NCI-H1930 (cell line): ENCODE measurements around the gene LANCL2.
"Not testable (repeated sequence)": the region's sequence is repeated elsewhere in the genome, so short reads cannot be mapped to it uniquely, and the experiment has no call there.

Experiments used
- DNase-seq, 2 experiments: peaks; one replicate each; lab custom pipeline; 2025; lab: John Stamatoyannopoulos, UW

Gene LANCL2

GRCh38 chr7:55362927-55363326, 2.2 kb upstream of the LANCL2 start:
- no peak for DNase-seq

DNA sequence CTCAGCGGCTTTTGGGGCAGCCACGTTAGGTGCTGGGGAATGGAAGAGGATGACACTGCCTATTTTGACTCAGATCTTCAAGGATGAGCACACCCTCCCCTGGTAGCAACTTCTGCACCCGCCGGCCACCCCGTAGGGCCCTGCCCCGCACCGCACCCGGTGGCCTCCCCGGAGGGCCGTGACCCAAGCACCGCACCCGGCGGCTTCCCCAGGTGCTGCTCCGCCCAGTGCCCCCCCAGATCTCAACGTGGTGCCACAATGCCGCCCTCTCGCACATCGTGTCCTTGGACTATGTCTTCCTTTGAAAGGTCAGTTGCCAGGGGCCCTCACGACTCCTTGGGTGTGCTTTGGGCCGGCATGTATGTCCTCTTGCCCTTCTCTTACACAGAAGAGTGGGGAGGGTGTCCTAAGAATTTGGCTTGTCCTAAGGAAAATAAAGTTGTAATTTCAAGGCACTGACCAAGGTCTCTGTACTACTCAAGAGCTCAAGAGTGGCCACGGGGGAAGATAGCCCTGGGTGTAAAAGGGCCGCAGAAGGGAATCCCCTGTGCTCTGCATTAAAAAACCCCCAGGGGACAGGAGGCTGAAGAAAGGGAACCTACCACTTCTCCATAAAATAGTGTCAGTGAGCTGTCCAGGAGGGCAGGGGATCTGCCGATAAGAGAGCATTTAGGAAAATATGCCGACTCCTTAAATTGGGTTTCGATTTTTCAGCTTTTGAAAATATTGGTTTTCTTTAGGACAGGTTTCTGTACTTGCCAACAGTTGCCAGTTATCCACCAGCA, 1.6 kb upstream of the LANCL2 start:
- no peak for DNase-seq

DNA sequence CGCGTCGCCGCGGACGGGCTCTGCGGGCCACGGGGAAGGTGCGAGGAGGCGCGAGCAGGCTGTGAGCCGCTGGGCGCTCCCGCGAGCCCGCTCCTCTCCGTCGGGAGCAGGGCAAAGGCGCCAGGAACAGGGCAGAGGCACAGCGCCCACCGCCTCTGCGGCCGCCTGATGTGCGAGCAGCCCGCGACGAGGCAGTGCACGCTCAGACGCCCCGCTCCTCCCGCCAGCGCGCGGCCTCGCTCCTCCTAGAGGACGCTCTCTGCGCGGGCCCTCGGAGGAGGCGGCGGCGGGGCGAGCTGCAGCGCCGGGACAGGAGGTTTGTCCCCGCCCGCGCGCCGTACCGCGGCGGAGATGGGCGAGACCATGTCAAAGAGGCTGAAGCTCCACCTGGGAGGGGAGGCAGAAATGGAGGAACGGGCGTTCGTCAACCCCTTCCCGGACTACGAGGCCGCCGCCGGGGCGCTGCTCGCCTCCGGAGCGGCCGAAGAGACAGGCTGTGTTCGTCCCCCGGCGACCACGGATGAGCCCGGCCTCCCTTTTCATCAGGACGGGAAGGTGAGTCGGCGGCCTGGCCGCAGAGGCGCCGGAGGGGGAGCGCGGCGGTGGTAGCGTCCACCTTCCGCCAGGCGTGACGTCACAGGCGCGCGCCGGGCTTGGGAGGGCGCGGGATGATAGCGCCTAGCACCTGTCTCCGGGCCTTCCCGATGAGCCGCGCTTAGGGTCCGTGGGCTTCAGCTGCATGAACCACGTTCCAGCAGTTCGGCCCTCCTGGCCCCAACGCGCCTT, 731 bp downstream of the LANCL2 start:
- DNase-seq, result peak; percentile 95 to 98

DNA sequence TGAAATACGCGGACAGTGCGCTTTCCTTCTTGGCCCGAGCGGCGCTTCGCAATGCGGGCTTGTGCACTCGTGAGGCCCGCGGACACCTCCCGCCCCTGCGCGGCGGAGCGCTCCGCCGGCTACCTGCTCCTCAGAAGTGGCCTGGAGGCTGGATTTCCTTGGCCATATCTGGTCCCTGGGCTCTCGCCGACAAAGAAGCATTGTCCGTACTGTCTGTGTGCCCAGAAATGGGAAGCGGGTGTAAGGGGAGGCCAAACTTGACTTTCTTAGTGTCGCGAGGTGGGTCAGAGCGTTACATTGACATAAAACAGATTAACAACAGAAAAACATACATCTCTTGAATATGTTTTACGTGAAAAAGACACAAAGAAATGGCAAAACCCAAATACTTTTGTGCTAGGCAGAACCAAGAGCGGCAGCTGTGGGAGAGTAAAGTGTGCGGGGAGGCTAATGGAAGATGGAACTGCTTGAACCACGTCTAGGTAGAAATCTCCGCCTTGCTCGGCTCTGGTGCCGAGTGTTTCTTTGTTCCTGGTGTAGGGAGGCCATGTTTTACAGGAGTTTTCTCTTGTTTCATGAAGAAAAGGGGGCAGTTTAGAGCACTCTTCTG, 1.4 kb downstream of the LANCL2 start:
- DNase-seq, result peak in 1 of 2 experiments; percentile 7

DNA sequence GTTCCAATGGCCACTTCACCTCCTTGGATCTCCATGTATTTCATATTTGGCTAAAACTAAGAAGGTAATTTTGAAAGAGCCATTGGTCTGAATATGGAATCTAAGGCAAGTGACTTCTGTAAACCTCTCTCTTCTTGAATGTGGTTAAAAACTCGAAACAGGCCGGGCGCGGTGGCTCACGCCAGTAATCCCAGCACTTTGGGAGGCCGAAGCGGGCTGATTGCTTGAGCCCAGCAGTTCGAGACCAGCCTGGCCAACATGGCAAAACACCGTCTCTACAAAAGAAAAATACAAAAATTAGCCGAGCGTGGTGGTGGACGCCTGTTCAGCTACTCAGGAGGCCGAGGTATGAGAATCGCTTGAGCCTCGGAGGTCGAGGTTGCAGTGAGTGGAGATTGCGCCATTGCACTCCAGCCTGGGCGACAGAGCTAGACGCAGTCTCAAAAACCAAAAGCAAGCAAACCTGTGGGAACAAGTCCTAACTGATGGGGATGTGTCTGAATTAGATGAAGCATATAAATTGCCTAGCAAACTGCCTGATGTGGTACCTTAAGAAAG, 2.2 kb downstream of the LANCL2 start:
- DNase-seq, result no peak

DNA sequence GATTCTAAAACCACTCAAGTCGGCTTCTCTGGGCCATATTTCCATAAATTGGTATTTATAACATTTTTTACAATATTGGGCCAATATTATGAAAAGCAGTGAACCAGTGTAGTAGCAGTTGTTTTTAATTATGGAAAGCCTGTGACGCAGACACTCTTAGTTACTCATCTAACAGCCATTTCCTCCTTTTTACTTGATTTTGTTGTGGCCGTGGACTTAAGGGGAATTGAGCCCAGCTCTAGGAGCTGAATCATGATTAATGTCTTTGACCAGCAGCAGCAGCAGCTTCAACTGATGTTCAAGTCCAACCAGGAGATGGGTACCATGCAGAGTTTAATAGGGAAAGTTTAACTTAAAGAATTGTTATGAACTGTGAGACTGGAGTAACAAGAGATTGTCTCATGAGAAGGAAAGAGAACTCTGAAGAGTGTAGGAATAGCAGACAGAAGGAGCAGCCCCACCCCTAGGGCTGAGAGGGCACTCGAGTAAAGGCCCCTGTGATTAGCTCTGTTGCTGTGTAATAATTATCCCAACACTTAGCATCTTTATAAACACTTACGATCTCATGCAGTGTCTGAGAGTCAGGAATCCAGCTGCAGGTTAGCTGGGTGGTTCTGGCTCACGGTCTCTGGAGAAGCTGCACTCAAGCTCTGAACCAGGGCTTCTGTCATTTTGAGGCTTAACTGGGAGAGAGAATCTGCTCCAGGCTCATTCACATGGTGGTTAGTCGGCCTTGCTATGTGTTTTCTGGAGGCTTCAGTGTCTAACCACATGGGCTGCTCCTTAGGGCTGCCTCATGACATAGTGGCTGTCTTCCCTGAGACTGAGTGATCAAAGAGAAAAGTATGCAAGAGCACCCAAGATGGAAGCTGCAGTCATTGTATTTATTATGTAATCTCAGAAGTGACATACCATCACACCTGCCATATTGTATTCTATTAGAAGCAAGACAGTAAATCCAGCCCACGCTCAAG, 4.6 kb downstream of the LANCL2 start:
- DNase-seq, result no peak

DNA sequence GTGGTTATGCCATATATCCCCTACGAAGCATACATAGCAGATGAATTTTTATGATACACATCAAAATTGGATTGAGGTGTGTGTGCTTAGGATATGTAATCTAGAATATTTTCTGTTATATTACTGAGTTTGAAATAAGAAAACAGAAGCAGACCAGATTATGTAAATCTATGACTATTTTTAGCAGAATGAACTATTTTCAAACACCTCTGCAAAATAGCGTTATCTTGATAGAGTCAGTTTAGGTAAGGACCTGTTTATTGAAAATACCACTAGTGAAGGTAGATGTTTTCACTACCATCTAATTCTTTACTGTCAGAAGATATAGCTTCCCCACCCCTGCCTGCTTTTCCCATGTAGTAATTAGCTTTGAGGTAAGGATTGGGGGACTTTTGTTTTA, 9.1 kb downstream of the LANCL2 start:
- no peak for DNase-seq

DNA sequence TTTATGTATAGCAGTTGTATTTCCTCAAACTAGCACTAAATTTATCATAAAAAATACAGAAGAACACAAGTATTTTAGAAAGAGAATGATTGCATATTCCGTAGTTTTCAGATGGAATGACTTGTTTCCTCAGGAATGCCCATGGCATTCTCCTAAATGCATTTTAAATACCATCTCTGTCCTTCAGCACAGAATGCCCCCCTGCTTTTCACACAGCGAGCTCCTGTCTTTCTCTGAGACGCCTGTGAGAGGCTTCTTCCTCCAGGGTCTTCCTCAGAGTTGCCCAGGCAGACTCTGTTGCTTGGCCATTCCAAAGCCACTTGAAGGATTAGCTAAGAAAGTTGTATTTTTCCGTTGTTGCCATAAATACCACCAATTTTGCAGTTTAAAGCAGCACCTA, 10.1 kb downstream of the LANCL2 start:
- no peak for DNase-seq

DNA sequence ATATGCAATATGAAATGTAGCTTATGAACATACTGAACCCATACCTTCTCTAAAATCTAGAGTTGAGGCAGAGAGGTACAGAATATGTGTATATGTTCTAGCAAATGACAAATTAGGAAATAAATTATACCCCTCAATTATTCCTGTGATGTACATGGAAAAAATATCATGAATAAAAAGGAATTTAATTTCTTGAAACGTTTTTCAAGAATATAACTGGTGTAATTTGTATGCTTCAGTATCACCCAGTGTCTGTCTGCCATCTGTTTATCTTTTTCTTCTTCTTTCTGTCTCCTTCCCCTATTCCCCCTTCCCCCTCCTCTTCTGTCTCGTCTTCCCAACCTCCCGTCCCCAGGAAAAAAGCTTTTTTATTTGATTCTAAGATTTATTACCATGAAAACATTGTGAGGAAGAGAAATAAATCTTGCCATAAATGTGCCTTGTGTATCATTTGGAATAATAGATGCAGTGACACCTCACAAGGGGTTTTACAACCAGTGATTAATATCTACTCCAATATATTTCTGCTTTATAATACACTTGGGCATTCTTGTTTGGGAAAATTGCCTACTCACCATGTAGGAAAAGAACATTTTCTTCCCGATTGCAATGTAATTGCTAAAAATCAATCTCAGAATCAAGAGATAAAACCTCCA, 12.2 kb downstream of the LANCL2 start:
- DNase-seq, result no peak

- no peak for DNase-seq
Measured at GRCh38 chr7:55379285-55379684, 14.1 kb downstream of the LANCL2 start.

GRCh38 chr7:55381189-55381588, 16.1 kb downstream of the LANCL2 start:
- no peak for DNase-seq

GRCh38 chr7:55381696-55382095, 16.6 kb downstream of the LANCL2 start:
- no peak for DNase-seq

DNA sequence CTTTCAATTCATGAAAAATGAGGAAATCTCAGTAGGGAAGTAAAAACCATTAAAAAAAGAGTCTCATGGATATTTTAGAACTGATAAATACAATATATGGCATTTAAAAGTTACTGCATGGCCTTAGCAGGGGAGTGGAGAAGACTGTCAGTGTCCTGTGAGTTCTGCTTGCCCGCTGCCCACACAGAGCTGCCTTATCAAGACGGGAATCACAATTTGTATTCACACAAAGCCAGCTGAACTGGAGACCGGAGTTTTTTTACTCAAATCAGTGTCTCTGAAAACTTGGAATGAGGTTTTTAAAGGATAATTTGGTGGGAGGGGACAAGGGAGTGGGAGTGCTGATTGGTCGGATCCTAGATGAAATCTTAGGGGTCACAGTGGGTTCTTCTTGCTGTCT, 17.1 kb downstream of the LANCL2 start:
- no peak for DNase-seq

GRCh38 chr7:55386541-55386940, 21.4 kb downstream of the LANCL2 start:
- DNase-seq, result no peak

DNA sequence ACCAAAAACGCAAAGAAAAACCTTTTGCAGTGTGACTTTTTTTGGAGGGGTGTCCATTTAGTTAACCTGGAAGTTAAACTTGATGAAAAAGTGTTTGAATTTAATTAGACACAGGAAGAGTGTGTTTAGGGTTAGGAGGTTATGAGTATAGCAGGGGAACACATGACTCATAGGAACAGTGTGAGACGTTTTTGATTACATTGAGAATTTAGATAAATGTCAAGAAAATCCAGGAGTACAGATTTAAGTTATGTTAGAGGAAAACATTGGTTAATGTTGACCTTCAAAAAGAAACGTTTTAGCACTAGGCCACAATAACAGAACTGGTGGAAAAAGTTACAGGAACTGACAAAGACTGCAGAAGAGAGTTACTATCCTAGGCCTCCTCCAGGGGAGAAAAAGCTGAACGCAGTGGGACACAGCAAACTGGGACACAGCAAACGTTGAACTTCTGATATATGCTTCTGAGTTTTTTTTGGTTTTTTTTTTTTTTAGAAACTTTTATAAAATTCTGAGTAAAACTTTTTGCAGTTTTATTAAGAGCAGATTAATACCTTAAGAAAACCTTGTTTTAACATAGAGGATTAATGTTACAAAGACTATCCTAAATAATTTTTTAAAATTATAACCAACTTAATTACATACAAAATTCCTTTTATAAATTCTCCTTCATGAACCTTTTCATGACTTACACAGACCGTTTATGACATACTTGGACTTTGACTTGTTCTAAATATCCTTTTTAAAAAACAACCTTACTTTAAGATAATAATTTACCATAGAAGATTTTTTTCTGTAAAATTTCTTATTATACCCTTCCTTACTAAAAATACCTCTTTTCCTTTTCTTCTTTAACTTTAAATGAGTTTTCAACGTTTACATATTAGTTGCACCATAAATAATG, 22.2 kb downstream of the LANCL2 start:
- DNase-seq, result no peak

GRCh38 chr7:55396233-55396785, 31.2 kb downstream of the LANCL2 start:
- DNase-seq, result no peak

DNA sequence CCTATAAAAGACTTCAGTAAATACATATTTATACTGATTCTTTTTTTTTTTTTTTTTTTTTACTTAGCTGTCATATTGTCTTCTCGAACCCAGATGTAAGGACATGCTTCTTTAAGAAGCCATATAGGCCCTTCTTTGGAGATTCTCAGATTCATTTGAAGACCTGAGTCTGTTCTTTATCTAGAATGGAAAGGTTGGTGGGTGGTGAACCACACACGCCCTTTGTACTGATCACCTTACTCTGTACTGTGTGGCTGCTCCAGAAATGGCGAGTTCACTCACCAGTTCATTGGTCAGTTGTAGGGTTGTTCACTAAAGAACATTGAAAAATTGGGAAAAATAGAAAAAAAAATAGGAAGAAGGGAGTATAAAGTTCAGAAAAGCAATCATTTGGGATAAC, 32.5 kb downstream of the LANCL2 start:
- DNase-seq, result no peak

- DNase-seq, result no peak
Measured at GRCh38 chr7:55400191-55400590, 35.1 kb downstream of the LANCL2 start.

DNA sequence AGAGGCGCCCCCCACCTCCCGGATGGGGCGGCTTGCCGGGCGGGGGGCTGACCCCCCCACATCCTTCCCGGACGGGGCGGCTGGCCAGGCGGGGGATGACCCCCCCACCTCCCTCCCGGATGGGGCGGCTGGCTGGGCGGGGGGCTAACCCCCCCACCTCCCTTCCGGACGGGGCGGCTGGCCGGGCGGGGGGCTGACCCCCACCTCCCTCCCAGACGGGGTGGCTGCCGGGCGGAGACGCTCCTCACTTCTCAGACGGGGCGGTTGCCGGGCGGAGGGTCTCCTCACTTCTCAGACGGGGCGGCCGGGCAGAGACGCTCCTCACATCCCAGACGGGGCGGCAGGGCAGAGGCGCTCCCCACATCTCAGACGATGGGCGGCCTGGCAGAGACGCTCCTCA, 37.4 kb downstream of the LANCL2 start:
- not testable (repeated sequence) for DNase-seq
